ENCODE measurements around the gene KRT33A.

GRCh38 chr17:41298458-41299135 is 52.0 kb downstream of the KRT33A start:
- TF ChIP-seq SNAI2 (CRISPR knock-in tag; IDR thresholded peaks at IDR 0.05) (no peak), ZFP3 (CRISPR knock-in tag; IDR thresholded peaks at IDR 0.05) (no peak), TCF4 (CRISPR knock-in tag; IDR thresholded peaks at IDR 0.05; ENCODE audit: borderline replicate concordance) (no peak)
- TF ChIP-seq, protein P1, sequence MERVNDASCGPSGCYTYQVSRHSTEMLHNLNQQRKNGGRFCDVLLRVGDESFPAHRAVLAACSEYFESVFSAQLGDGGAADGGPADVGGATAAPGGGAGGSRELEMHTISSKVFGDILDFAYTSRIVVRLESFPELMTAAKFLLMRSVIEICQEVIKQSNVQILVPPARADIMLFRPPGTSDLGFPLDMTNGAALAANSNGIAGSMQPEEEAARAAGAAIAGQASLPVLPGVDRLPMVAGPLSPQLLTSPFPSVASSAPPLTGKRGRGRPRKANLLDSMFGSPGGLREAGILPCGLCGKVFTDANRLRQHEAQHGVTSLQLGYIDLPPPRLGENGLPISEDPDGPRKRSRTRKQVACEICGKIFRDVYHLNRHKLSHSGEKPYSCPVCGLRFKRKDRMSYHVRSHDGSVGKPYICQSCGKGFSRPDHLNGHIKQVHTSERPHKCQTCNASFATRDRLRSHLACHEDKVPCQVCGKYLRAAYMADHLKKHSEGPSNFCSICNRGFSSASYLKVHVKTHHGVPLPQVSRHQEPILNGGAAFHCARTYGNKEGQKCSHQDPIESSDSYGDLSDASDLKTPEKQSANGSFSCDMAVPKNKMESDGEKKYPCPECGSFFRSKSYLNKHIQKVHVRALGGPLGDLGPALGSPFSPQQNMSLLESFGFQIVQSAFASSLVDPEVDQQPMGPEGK (CRISPR knock-in tag; IDR thresholded peaks at IDR 0.05; ENCODE audit: borderline replicate concordance): no peak

All from SK-N-SH treated with all-trans-retinoic acid at 6 μM for 48 hours (cell line).